OCI-M2 (cell line): ENCODE results near the gene KRTAP16-1.
"Not testable (repeated sequence)": the region's sequence is repeated elsewhere in the genome, so short reads cannot be mapped to it uniquely, and the experiment has no call there.

Source experiments
- DNase-seq: peaks from one replicate; lab custom pipeline; 2025; ENCODE audit not compliant: unreplicated experiment; lab: John Stamatoyannopoulos, UW

Gene KRTAP16-1

GRCh38 chr17:41301916-41302901 lies 6.9 kb downstream of the KRTAP16-1 start, which contains the start of gene KRTAP29-1:
Gene KRTAP29-1 (minus strand): TSS chr17:41302851. CDS start chr17:41302851, 0 bp downstream.
- DNase-seq = no peak

GRCh38 chr17:41301204-41301790 lies 7.8 kb downstream of the KRTAP16-1 start:
- DNase-seq = no peak

DNA sequence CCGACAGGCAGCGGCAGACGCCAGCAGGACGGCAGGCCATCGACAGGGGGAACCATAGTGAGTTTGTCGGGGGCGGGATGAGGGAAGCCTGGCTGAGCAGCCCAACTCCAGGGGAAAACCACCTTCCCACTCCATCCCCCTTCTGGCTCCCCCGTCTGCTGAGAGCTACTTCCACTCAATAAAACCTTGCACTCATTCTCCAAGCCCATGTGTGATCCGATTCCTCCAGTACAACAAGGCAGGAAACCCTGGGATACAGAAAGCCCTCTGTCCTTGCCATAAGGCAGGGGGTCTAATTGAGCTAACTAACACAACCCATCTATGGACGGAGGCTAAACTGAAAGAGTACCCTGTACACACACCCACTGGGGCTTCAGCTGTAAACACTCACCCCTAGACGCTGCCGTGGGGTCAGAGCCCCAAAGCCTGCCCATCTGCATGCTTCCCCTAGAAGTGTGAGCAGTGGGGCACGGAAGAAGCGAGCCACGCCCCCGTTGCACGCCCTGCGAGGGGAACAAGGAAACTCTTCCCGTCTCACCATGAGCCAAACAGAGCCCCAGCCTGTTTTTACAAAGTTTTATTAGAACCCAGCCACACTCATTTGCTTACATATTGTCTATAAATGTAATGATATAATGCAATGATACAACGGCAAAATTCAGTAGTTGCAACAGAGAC lies 10.5 kb downstream of the KRTAP16-1 start:
- no peak for DNase-seq

GRCh38 chr17:41296846-41297245 lies 12.3 kb downstream of the KRTAP16-1 start:
- no peak for DNase-seq

- no peak for DNase-seq
These were observed 15.1 kb downstream of the KRTAP16-1 start for GRCh38 chr17:41294016-41294415.

- no peak for DNase-seq
These were observed 22.1 kb downstream of the KRTAP16-1 start for GRCh38 chr17:41287050-41287449.

DNA sequence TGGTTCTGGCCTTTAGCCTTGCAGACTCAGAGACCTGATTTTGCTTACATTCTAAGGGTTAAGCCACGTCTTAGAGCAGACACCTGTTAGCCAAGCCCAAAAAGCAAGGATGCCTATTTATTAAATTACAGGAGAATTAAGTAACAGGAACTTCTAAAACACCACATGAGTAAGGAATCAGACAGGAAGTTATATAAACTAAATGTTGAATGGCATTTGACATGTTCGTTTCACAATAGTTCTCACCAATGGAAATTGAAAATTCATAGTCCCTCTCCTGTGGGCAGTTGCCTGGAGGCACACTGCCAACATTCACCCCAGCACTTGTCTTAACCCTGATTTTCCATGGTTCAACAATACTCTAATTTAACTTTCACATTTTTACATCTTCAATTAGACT lies 24.6 kb downstream of the KRTAP16-1 start:
- DNase-seq = no peak

GRCh38 chr17:41284043-41284442 lies 25.1 kb downstream of the KRTAP16-1 start:
- DNase-seq = no peak

DNA sequence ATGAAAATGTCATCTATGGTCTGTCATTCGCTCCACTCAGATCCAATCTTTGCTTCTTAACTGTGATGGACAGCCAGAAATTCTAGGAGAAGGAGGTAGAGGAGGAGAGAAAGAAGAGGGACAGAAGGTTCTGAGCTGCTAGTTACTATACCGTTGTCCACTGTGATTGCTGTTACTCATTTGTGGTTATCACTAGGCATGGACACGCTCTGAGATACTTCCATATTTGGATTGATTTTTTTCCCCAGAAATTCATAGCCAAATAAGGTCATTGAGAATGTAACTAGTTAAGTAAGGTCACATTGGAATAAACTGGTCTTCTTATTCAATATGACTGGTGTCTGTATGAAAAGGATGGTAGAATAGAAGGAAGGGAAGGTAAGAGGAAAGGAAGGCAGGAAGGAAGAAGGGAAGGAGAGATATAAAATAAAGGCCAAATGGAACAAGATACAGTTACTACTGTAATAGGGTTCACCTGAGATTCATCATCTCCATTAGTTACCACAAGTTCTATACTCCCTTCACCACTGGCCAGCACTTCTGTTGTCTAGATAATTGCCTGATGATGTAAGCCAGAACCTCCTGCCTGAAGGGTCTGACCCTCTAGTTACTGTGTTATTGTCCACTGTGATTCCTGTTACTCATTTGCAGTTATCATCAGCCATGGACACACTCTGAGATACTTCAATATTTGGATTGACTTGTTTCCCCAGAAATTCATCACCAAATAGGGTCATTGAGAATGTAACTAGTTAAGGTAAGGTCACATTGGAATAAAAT lies 30.7 kb downstream of the KRTAP16-1 start:
- no peak for DNase-seq

- not testable (repeated sequence) for DNase-seq
These were observed 33.4 kb downstream of the KRTAP16-1 start, which contains the start of gene KRTAP9-7 for GRCh38 chr17:41275648-41276190. Gene KRTAP9-7 (plus strand): TSS chr17:41275698. CDS start chr17:41275698, 0 bp downstream.

- DNase-seq = no peak
These were observed 37.3 kb downstream of the KRTAP16-1 start for GRCh38 chr17:41271858-41272257.

- not testable (repeated sequence) for DNase-seq
These were observed 37.8 kb downstream of the KRTAP16-1 start for GRCh38 chr17:41271323-41271722.

DNA sequence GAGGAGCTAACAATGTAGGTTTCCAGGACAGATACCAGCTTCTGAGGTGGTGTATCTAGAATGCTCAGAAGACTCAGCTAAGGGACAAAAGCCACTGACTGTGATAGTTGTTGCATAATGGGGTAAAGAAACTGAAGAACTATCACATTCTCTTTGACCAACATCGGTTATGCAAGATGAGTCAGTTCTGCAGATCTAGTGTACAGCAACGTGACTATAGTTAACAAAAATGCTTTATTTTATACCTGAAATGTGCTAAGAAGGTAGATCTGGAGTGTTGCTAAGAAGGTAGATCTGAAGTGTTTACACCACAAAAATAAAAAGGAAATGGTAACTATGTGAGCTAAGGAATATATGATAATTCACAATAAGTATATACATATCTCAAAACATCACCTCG lies 41.4 kb downstream of the KRTAP16-1 start:
- no peak for DNase-seq

- DNase-seq = no peak
These were observed 44.0 kb downstream of the KRTAP16-1 start, which contains the start of gene KRTAP9-6 for GRCh38 chr17:41265078-41265477. Gene KRTAP9-6 (plus strand): TSS chr17:41265378. CDS start chr17:41265378, 0 bp downstream.

GRCh38 chr17:41264599-41264998 lies 44.5 kb downstream of the KRTAP16-1 start:
- no peak for DNase-seq

DNA sequence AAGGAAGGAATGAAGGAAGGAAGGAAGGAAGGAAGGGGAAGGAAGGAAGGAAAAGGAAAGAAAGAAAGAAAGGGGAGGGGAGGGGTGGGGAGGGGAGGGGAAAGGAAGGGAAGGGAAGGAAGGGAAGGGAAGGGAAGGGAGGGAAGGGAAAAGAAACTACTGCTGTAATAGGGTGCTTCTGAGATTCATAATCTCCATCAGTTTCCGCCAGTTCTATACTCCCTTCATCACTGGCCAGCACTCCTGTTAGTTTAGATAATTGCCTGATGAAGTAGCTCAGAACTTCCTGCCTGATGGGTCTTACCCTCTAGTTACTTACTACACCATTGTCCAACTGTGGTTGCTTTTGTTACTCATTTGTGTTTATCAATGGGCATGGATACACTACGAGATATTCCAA lies 45.9 kb downstream of the KRTAP16-1 start:
- no peak for DNase-seq

DNA sequence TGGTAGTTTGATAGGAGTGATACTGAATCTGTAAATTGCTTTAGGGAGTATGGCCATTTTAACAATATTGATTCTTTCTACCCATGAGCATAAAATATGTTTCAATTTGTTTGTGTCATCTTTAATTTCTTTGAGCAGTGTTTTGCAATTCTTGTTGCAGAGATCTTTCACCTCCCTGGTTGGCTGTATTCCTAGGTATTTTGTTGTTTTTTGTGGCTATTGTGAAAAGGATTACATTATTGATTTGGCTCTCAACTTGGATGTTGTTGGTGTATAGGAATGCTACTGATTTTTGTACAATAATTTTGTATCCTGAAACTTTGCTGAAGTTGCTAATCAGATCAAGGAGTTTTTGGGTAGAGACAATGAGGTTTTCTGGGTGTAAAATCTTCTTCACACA lies 50.7 kb downstream of the KRTAP16-1 start:
- no peak for DNase-seq
